Hematopoietic multipotent progenitor cell treated with erythropoietin and hydrocortisone succinate and interleukin-3 and kit ligand, for 8 days (in vitro differentiated cells): ENCODE results near the gene FAM78A.
"Not testable (repeated sequence)": the region's sequence is repeated elsewhere in the genome, so short reads cannot be mapped to it uniquely, and the experiment has no call there.

ENCODE experiments used
- DNase-seq: peaks from one replicate; pipeline ENCODE4 v3.0.0-alpha.2; 2015

FAM78A gene

GRCh38 chr9:131280660-131281059, 4.3 kb upstream of the FAM78A start:
- no peak for DNase-seq

DNA sequence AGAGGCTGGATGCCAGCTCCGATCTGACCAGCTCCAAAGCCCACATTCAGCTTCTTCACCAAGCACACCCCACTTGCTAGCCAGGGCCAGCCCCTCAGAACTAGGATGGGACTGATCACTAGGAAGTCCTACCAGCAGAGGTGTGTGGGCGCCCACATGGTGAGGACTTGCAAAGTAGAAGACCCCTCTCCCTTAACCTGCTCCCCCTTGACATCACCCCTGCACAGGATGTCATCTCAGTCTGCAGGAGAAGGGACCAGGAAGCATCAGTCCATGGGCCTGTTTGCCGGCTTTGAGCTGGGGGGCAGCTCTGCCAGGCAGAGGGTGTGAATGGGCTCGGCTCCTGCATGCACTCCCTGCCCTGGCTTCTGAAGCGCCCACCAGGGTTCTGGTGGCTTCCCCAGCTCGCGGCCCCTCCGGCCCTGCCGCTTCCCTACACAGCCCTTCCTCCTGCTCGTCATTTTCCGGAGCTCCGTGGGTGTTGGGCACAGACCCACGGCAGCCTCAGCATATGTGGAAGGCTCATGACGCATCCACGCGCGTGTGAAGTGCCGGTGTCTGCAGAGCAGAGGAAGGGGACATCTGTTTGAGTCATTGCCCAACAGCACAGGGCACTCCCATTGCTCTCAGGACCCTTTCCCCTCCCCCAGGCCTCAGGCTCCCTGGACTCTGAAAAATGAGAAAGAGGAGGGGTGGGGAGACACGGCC, 3.7 kb upstream of the FAM78A start:
- DNase-seq = no peak

DNA sequence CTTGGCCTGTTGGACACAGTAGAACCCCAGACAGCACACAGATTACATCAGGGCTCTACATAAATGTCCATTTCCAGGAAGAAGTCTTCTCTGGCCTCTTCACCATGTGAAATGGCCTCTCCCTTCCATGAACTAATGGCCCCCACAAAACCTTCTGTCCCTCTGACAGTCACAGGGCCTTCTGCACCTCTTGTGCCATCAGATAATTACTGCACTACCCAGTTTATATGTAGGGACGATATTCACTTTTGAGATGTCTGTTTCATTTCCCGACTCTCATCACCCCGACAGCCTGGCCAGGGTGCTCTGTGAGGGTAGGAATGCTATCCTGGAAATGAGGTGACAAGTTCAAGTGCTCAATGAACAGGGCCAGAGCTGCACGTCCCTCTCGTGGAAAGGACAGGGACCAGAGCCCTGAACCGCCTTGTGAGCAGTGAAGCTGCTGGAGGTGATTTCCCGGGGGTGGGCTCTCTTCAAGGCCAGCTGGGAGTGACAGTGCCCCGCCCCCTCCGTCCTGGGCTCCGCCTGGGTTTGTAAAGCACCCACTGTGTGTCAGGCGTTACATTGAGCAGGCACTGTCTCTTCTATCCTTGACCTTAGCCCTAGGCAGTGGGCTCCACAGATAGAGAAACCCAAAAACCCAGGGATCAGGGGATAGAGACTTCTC, 3.0 kb upstream of the FAM78A start:
- no peak for DNase-seq

- DNase-seq = peak; percentile 35
These were observed 2.4 kb upstream of the FAM78A start for GRCh38 chr9:131278702-131279111.

DNA sequence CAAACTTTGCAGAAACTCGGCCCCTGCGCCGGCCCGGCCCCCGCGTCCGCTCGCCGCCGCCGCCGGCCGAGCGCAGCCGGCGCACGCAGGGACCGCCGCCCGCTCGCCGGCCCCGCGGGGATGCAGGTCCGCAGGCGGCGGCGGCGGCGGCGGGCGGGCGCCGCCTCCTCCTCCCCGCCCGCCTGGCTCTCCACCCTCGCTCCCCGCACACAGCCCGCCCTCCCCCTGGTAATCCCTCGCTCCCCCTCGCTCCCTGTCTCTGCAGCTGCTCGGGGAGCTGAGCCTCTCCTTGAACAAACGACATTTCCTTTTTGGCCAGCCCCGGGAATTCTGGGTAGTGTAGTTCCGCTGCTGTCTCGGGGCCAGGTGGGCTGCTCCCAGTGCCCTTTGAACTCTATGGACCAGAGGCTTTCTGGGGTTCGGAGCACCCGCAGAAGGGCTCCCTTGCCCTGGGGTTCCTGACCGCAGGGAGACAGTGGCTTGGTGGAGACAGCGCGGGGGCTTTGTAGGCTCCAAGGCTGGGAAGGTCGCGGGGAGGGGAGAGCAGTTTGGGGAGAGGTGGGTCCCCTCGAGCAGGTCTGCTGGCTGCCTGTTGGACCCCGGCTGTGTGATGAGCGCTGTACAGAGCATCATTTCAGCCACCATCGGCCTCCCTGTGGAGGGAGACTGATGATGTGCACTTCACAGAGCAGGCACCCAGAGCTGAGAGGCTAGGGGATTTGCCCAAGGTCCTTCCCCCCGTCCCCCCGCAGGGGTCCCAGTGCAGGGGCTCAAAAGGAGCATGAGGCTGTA, 1.8 kb upstream of the FAM78A start:
- DNase-seq = peak; percentile 90

- no peak for DNase-seq
These were observed 1.1 kb upstream of the FAM78A start for GRCh38 chr9:131277287-131277909.

- DNase-seq = peak; percentile 42
These were observed 579 bp upstream of the FAM78A start for GRCh38 chr9:131276891-131277286.

- peak; percentile 79 for DNase-seq
These were observed 797 bp downstream of the FAM78A start for GRCh38 chr9:131275332-131276093.

GRCh38 chr9:131274674-131275331, 1.5 kb downstream of the FAM78A start:
- DNase-seq = peak; percentile 72

- peak; percentile 62 for DNase-seq
These were observed 2.2 kb downstream of the FAM78A start for GRCh38 chr9:131273856-131274673.

GRCh38 chr9:131273146-131273855, 3.0 kb downstream of the FAM78A start:
- DNase-seq = peak; percentile 62

DNA sequence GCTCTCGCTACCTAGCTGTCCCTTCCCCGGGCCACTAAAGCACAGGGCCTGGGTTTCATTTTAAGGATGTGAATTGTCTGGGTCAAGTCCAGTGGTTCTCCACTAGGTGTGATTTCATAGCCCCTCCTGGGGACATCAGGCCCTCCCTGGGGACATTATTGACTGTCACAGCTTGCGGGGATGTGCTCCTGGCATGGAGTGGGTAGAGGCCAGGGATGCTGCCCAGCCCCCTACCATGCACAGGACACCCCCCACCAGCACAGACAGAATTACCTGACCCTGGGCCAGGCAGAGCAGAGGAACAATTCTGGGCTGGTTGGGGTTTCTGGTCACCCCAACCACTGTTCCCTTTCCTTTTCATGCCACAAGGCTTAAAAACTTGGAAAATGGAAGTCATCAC, 4.1 kb downstream of the FAM78A start:
- no peak for DNase-seq

DNA sequence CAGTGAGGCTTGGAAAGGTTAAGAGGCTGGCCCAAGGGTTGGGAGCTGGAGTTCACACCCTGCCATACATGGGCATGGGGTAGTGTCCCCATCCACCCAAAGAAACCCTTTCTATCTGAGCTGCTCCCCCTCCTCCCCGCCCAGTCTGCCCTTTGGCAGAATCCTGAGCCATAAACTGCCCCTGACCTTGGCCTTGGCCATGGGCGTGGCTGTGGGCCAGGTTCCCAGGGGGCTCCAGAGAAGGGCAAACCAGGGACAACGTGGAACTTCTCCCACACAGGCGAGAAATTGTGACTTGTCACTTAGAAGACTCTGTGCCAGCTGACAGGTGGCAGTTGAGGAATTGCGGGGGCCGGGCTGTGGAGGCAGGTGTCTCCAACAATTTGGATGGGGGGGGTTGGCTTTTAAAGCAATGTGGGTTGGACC, 4.8 kb downstream of the FAM78A start:
- DNase-seq = no peak

- not testable (repeated sequence) for DNase-seq
These were observed 5.4 kb downstream of the FAM78A start for GRCh38 chr9:131271016-131271273.

- peak; percentile 69 for DNase-seq
These were observed 5.9 kb downstream of the FAM78A start for GRCh38 chr9:131270171-131271015.

DNA sequence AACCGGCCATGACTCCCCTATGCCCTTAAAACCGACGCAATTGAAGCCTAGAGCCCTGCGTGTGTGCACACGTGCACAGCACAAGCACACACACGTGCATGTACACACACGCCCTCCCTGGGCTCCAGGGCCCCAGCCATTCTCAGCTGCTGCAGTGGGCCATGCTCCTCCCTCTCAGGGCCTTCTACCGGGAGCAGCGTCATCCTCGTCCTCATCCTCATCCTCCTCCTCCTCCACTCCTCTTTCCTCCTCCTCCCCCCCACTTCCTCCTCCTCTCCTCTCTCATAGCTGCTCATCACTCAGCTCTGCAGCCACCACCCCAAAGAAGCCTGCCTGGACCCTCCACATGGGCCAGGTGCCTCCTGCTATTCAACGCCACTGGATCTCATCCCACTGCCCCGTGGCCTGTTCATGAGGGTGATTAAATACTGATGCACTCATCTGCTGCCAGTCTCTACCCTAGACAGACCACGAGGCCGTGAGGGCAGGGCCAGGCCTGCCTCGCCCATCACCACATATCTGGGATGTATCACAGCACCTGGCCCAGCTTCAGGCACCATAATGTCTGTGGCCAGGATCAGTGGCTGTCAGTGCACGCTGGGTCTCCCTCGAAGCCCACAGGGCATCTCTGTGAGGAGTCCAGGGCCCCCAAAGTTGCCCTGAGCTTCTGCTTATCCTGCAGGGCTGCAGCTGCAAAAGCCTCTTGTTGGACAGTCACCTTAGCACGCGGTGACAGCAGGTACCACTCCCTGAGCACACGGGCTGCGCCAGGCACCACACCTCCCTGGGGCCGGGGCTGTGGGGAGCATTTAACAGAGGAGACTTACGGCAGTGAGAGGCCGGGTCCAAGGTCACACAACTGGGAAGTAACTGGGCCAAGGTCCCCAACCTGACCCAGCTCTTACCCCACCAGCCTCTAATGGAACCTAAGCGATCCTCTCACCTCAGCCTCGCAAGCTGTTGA, 9.8 kb downstream of the FAM78A start:
- no peak for DNase-seq

GRCh38 chr9:131264231-131264630, 12.1 kb downstream of the FAM78A start:
- no peak for DNase-seq

GRCh38 chr9:131263701-131264100, 12.6 kb downstream of the FAM78A start:
- no peak for DNase-seq

DNA sequence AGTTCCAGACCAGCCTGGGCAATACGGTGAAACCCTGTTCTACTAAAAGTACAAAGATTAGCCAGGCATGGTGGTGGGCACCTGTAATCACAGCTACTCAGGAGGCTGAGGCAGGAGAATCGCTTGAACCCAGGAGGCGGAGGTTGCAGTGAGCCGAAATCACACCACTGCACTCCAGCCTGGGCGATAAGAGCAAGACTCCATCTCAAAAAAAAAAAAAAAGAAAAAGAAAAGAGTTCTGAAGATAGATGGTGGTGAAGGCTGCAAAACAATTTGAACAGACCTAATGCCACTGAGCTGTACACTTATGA, 13.3 kb downstream of the FAM78A start:
- not testable (repeated sequence) for DNase-seq
